GM12878 (cell line): ENCODE results near the gene RAB4B. TPM values are rescaled to one million over a fixed set of nuclear protein-coding genes. Genes with fewer than 3 reads are reported as not detected.

Experiments used
- BACH1 ChIP-seq: fragments of 450-650 bp; IDR thresholded peaks from 2 replicates; pipeline ENCODE4 v1.6.1; 2017; ENCODE audit warnings: mild to moderate bottlenecking, borderline replicate concordance
- BCL3 ChIP-seq: IDR thresholded peaks from 2 replicates; pipeline ENCODE4 v1.6.1; 2011; ENCODE audit warnings: borderline replicate concordance, low read depth, mild to moderate bottlenecking, moderate library complexity, low read length; ENCODE audit not compliant: insufficient read depth, poor library complexity, severe bottlenecking
- CUX1 ChIP-seq: IDR thresholded peaks from 2 replicates; pipeline ENCODE4 v1.6.1; 2012; ENCODE audit warnings: improper control_type of control experiment, low read depth, low read length; ENCODE audit not compliant: insufficient replicate concordance
- ELK1 ChIP-seq: IDR thresholded peaks from 2 replicates; pipeline ENCODE4 v1.6.1; 2012; ENCODE audit warnings: low read depth, low read length, improper control_type of control experiment
- GATAD2B ChIP-seq: fragments of 450-650 bp; conservative IDR thresholded peaks from 2 replicates; pipeline ENCODE4 v1.6.1; 2017; ENCODE audit warnings: low read depth, mild to moderate bottlenecking, moderate library complexity
- HCFC1 ChIP-seq: fragments of 150-350 bp; IDR thresholded peaks from 2 replicates; pipeline ENCODE4 v1.6.1; 2014; ENCODE audit warnings: low read length
- JUND ChIP-seq: IDR thresholded peaks from 2 replicates; pipeline ENCODE4 v1.6.1; 2012; ENCODE audit warnings: low read depth, mild to moderate bottlenecking, low read length, improper control_type of control experiment, moderate library complexity
- MAX ChIP-seq: IDR thresholded peaks from 2 replicates; pipeline ENCODE4 v1.6.1; 2012; ENCODE audit warnings: low read depth, low read length, improper control_type of control experiment
- MEF2B ChIP-seq: fragments of 450-650 bp; IDR thresholded peaks from 2 replicates; pipeline ENCODE4 v1.6.1; 2018; ENCODE audit warnings: mild to moderate bottlenecking, moderate library complexity; ENCODE audit not compliant: partially characterized antibody, poor library complexity, severe bottlenecking
- NR2F1 ChIP-seq: fragments of 450-650 bp; conservative IDR thresholded peaks from 2 replicates; pipeline ENCODE4 v1.6.1; 2017; ENCODE audit warnings: mild to moderate bottlenecking
- POLR2A ChIP-seq: IDR thresholded peaks from 2 replicates; pipeline ENCODE4 v1.6.1; 2011; ENCODE audit warnings: low read depth, mild to moderate bottlenecking, low read length
- POLR2AphosphoS2 ChIP-seq: IDR thresholded peaks from 2 replicates; pipeline ENCODE4 v1.6.1; 2011; ENCODE audit warnings: low read depth, mild to moderate bottlenecking, low read length, improper control_type of control experiment, moderate library complexity
- SIX5 ChIP-seq: IDR thresholded peaks from 2 replicates; pipeline ENCODE4 v1.6.1; 2011; ENCODE audit warnings: mild to moderate bottlenecking, low read depth, low read length, moderate library complexity; ENCODE audit not compliant: severe bottlenecking
- TARDBP ChIP-seq: IDR thresholded peaks from 2 replicates; pipeline ENCODE4 v1.6.1; 2016; ENCODE audit warnings: borderline replicate concordance
- TCF3 ChIP-seq: IDR thresholded peaks from 2 replicates; pipeline ENCODE4 v1.6.1; 2012; ENCODE audit warnings: low read depth, mild to moderate bottlenecking, low read length, borderline replicate concordance; ENCODE audit not compliant: insufficient read depth
- ZBTB4 ChIP-seq: fragments of 450-650 bp; formaldehyde crosslinking; IDR thresholded peaks from 2 replicates; pipeline ENCODE4 v1.4.0; 2022; ENCODE audit warnings: mild to moderate bottlenecking, moderate library complexity
- ZNF207 ChIP-seq: fragments of 450-650 bp; IDR thresholded peaks from 2 replicates; pipeline ENCODE4 v1.6.1; 2014; ENCODE audit warnings: antibody characterized with exemption, mild to moderate bottlenecking, borderline replicate concordance
- ZNF274 ChIP-seq: IDR thresholded peaks from one replicate; pipeline ENCODE4 v1.8.0; 2011; ENCODE audit not compliant: insufficient read length, insufficient read depth
- ZSCAN29 ChIP-seq: fragments of 450-650 bp; IDR thresholded peaks from 2 replicates; pipeline ENCODE4 v1.6.1; 2017; ENCODE audit warnings: mild to moderate bottlenecking, moderate library complexity
- polyA plus RNA-seq, 11 experiments: library from polyadenylated mRNA; depleted of rRNA in 4 of 11; unstranded in 6 of 11; stranded (reverse) in 5 of 11; fragments of >200 nt; fragmentation: Nextera tagmentation in 4 of 11; fragmentation: Illumina TruSeq in 1 of 11; extraction: Ambion mirVana in 4 of 11; extraction: Trizol in 1 of 11; gene quantifications; 1 replicate in 1 of 11; 2 replicates in 10 of 11; pipeline versions ENCODE4 v1.2.1 to v1.2.3, GENCODE V29; 2011 to 2016; ENCODE audit warnings: inconsistent platforms in 2 of 11, missing spikeins in 2 of 11, low read depth in 1 of 11
- total RNA-seq, 4 experiments: library from RNA; depleted of rRNA in 3 of 4; stranded (reverse); fragments of >200 nt in 3 of 4; fragmentation: Illumina TruSeq in 1 of 4; extraction: Trizol in 1 of 4; gene quantifications; 2 replicates each; pipeline versions ENCODE4 v1.2.1 to v1.2.3, GENCODE V29; 2013 to 2021

The RAB4B gene
- total and polyA plus RNA-seq, 10 of the 15 experiments (the other 5 are each of a cell fraction or from before 2014, with no cell fraction given): 0.60 to 51.5 (median 27.7) TPM

GRCh38 chr19:40806423-40807146, 28.5 kb downstream of the RAB4B start (continued):
- no peak for TF ChIP-seq ZBTB4 (CRISPR knock-in tag)
- TF ChIP-seq BACH1: no peak
- peak; percentile 54; the same call in 1 of the 2 replicates for TF ChIP-seq GATAD2B
- TF ChIP-seq MAX: no peak
- no peak for TF ChIP-seq ZNF207
- no peak for TF ChIP-seq ZNF274
- no peak for TF ChIP-seq POLR2AphosphoS2
- no peak for TF ChIP-seq MEF2B
- TF ChIP-seq SIX5: no peak
- TF ChIP-seq POLR2A: peak; percentile 52
- TF ChIP-seq ZSCAN29: no peak
- no peak for TF ChIP-seq NR2F1
- no peak for TF ChIP-seq TARDBP
- no peak for TF ChIP-seq ELK1
- TF ChIP-seq TCF3: 0 out of 2 replicates have a peak, but pooled peaks have one; percentile 17
- TF ChIP-seq CUX1: no peak
- TF ChIP-seq BCL3: no peak
- TF ChIP-seq JUND: no peak
- TF ChIP-seq HCFC1: no peak
